Pons (tissue), 1 donor: ENCODE results near the gene ASB18.

Source experiments
- DNase-seq: peaks from one replicate; pipeline ENCODE4 v3.0.0-alpha.2; 2016; ENCODE audit warnings: low spot score

ASB18 gene

GRCh38 chr2:236240228-236240990, 23.8 kb downstream of the ASB18 start:
- peak; percentile 19 for DNase-seq

- DNase-seq: no peak
Measured at GRCh38 chr2:236239276-236240065, 24.7 kb downstream of the ASB18 start.

DNA sequence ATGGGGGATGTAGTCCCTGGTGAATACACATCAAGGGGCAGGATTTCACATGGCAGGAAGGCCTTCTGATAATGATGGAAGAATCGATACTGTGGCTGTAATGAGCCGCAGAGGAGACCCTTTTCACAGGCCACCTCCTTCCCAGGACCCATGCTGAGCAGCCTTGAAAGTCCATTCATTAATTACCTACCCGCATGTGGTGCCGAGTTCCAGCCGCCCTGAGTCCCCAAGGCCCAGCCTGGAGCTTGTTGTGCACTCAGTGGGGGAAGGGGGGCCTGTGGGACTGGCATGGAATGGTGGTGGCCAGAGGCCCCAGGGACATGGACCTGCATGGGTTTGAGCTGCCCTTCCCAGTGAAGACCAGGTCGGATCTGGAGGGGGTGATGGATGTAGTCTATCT, 25.5 kb downstream of the ASB18 start:
- no peak for DNase-seq

DNA sequence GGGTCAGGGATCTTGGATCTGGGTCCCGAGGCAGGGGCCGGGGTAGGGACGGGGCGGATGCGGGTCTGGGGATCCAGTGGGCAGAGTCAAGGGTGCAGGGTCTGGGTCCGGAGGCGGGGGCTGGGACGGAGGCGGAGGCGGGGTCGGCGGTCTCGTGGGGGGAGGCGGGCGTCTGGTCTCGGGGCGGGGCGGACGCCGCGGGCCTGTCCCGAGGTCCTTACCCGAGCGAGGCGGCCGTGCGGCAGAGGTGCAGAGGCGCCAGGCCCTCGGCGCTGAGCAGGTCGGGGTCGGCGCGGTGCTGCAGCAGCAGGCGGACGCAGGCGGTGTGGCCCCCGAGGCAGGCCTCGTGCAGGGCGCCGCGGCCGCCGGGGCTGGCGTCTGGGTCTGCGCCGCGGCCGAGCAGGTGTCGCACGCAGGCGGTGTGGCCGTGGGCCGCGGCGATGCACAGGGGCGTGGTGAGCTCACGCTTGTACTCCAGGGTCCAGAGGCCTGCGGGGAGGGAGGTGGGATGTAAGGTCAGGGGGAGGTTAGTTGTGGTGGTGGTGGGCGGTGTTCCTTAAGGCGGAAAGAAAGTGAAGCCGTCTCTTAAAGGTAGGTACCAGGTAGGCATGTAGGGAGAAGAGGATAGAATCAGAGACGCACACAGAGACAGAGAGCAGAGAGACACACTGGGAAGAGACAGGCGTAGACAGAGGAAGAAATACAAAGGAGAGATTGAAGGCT, 26.6 kb downstream of the ASB18 start:
- DNase-seq: no peak

GRCh38 chr2:236236559-236237452, 27.4 kb downstream of the ASB18 start:
- no peak for DNase-seq

DNA sequence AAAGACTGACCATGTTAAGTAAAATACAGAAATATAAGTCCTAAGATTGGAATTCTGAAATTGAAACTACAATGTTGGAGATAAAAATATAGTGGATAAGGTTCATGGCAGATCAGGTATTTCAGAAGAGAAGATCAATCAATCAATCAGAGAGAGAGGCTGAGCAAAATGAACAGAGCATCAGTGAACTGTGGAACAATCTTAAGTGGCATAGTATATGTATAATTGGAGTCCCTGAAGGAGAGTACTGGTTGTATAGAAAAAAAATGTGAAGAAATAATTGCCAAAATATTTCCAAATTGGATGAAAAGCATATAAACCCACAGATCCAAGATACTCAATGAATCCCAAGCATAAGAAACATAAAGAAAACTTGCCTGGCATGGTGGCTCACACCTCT, 35.0 kb downstream of the ASB18 start:
- no peak for DNase-seq

- DNase-seq: no peak
Measured at GRCh38 chr2:236223675-236224074, 40.5 kb downstream of the ASB18 start.

DNA sequence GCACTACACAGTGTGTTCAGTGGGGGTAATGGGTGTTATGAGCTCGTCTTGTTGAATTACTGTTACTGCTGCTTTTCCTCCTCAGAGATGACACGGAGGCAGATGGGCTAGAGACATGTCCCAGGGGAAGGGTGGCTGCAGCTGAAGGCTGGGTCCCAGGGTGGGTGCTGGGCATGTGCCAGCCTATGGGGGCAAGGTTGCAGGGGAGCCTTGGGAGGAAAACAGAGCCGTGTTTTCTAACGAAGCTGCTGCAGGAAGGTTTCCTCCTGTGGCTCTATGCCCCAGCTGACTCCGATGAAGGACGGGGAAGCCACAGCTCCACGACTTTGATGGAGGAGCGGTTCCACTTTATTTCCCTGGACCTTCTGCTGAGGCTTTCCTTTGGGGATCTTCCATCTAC, 42.4 kb downstream of the ASB18 start:
- DNase-seq: no peak

DNA sequence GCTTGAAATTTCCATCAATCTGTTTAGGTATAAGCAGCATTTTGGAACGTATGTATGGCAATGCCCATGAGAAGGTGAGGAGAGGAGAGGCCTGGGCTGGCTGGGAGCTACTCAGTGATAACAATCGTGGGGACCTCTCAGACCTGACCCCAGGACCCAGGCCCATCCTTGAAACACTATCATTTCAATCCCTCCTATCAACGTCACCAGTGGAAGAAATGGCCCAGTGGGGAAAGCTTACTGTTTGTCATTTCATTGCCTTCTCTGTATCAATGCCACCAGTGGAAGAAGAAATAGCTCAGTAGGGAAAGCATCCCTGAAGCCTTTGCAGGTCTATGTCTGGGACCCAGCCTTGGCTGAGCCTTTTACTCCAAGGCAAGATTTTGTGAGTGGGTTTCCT, 44.8 kb downstream of the ASB18 start:
- no peak for DNase-seq

GRCh38 chr2:236217926-236218325, 46.3 kb downstream of the ASB18 start:
- no peak for DNase-seq

DNA sequence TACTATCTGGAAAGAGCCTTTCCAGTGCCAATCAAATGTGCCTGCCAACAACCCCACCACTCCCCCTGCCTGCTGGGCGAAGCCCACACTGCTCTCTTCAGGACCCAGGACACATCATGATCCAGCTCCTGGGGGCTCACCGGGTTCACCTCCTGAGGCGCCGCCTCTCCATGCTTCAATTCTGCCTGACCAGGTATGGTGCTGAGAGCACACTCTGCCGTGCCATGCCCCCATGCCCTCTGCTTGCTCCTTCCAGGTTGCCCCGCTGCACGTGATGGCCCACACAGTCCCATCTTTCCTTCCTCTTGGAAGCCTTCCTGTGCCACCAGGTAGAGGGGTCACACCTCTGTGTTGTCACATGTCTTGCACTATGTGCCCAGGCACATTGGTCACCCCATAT, 47.5 kb downstream of the ASB18 start:
- DNase-seq: no peak

GRCh38 chr2:236215761-236216333, 48.4 kb downstream of the ASB18 start:
- no peak for DNase-seq

- DNase-seq: no peak
Measured at GRCh38 chr2:236215196-236215595, 49.0 kb downstream of the ASB18 start.

DNA sequence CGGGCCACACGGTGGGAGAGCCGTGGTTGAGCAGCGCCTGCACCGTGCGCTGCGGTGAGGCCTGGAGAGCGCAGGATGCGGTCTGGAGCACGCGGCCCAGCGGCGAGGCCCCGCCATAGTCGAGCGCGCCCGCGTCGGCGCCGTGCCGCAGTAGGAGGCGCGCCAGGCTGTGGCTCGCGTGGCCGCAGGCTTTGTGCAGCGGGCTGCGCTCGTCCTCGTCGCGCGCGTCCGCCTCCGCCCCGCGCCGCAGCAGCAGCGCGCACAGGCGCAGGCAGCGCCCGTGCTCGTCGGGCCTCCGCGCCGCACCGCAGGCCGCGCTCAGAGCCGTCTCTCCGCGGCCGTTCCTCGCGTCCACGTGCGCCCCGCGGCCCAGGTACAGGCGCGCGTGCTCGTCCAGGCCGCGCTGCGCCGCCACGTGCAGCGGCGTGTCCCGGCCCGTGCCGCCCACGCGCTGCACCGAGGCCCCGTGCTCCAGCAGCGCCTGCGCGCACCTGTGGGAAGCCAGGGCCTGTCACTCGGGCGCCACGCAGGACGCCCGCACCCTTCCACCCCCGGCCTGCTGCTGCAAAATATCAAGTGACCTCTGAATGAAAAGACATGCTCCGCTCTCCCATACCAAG, 49.7 kb downstream of the ASB18 start:
- no peak for DNase-seq

DNA sequence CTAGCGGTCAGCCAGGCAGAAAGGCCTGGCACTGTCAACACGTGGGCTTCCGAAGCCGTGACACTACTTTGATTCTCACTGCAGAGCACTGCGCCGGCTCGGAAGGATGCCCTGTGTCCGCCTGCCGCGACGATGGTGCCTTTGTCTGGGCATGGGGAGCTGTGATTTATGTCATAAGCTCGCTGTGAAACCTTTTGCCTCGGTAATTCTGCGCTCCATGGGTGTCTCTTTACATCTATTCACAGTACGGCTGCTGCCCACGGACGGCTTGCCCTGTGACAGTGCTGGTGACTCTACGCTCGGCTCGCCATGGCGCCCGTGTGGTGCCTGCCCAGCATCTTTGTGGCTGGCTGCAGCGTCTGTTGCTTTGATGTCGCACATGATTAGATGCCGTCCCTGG, 52.9 kb downstream of the ASB18 start:
- DNase-seq: no peak

DNA sequence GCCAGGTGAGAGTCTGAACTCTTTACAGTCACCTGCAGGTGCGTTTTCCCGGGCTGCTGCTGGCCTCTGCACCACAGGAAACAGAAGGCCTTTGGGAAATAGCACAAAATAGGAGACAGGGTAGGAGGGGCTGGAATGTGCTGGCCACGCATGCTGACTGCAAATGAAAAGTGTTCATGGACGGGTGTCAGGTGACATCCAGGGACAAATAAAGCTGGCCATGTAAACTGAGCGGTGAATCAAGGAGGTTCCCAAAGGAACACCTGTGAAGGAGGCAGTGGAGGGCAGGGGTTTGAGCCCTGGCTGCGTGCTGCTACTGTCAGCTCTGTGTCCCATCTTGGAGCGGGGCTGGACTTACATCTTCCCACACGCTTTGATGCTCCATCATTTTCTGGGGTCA, 53.7 kb downstream of the ASB18 start:
- no peak for DNase-seq

GRCh38 chr2:236209996-236210395, 54.2 kb downstream of the ASB18 start:
- DNase-seq: no peak

DNA sequence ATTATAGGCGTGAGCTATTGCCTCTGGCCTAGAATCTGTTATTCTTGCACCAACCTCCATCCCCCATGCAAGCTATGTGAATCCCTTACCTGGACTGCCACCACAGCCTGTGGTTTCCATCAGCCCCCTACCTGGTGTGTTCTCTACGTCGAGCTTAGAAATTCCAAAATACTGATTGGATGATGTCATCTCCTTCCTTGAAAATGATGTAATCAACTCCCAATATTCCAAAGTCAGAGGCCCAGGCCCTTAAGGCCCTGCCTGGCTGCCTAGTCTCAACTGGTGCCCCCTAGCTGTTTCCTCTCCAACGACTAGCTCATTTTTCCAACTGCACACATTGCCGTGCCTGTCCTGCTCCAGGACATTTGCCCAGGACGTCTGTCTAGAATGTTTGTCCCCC, 54.7 kb downstream of the ASB18 start:
- no peak for DNase-seq

GRCh38 chr2:236208019-236208926, 55.9 kb downstream of the ASB18 start:
- no peak for DNase-seq

DNA sequence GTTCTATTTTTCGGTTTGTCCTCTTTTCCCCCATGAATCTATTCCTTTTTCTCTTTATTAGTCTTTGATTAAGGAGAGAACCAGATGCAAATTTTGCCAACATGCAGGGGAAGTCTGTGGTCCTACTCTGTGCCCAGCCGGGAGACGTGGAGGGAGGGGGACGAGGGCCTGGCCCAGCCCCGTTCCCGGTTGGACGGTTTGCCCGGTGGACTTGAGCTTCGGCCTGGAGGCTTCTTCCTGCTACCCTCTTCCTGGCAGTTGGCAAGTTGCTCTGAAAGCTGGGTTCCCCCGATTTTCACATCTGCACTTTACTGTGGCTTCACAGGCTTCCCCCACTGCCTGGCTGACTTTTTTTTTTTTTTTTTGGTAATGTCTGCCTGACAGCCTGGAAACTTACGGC, 56.7 kb downstream of the ASB18 start:
- no peak for DNase-seq
